NCI-H2081 (cell line): ENCODE measurements around the gene CTDSPL.
"Not testable (repeated sequence)": the region's sequence is repeated elsewhere in the genome, so short reads cannot be mapped to it uniquely, and the experiment has no call there.

Experiments used
- DNase-seq, 2 experiments: peaks; one replicate each; lab custom pipeline; 2025; lab: John Stamatoyannopoulos, UW

Gene CTDSPL

DNA sequence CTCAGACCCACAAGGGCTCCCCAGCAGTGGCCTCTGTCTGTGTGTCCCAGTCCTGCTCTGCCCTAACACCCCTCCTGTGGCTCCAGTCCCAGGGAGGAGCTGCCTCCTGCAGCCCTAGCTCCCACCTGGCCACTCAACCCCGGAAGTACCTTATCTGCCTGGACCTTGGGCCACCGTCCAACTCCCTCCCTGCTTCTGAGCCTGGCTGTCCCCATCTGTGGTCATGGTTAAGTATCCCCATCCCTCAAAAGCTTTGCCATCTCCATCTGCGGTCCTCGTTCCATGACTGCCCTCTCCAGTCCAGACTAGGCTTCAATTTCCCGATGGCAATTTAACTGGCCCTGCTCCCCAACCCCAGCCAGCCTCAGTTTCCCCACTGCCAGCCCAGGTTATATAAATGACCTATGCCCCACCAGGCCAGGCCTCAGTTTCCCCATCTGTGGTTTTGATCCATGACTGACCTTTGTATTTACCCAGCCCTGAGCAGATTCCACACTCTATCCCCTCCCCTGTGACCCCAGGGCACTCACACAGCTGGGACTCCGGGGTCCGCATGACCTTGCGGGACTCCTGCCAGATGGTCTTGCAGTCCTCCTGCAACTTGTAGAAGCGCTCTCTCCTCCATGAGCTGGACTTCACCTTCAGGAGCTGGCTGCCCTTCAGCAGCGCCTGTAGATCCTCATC lies 158.1 kb downstream of the CTDSPL start:
- DNase-seq, result no peak

DNA sequence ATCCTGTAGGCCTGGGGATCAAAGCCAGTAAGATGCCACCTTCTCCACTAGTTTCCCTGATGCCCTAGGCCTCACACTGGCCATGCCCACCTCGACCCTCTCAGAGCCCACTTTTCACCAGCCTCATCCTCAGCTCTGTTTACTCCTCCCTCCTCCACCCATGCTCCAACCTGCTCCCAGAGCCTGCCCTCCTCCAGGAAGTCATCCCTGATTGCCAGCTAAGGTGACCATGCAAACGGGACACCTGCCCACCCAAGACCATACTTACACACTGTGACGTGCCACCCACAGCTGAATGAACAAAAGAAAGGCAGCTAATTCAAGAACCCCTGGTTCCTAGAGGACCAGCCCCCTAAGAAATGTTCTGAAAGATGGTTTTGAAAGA lies 158.7 kb downstream of the CTDSPL start:
- no peak for DNase-seq

DNA sequence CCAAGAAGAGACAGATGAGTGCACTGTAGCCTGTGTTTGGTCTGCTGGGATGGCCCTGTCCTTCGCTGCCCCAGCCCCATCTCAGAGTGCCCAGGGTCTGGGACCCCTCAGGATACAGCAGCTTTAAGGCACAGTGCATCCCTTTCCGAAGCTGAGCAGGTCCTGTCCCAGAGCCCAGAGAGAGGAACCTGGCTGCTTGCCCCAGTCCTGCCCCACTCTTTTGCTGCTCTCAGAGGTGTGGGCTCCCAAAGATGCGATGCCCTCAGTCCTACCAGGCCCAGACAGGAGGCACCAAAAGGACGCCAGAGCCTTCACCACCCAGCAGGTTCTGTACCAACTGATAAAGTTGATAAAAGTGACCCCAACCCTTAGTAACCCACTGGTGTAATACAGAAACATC lies 159.5 kb downstream of the CTDSPL start:
- DNase-seq, result no peak

DNA sequence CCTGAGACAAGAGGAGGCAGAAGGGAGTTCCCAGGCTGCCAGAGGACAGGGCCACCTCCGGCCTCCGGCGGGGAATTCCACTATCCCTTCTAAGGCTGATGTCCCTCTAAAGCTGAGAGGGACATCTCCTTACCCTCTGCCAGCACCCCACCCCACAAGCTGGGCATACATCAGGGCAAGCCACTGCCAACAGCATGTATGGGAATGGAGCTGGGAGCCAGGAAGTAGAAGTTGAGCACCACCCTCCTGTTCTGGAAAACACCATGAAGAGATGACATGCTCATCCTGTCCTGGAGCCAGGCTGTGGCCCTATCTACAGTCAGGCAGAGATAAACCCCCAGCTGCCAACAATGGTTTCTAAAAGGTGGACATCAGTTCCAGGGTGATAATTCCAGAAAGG lies 160.6 kb downstream of the CTDSPL start:
- no peak for DNase-seq

DNA sequence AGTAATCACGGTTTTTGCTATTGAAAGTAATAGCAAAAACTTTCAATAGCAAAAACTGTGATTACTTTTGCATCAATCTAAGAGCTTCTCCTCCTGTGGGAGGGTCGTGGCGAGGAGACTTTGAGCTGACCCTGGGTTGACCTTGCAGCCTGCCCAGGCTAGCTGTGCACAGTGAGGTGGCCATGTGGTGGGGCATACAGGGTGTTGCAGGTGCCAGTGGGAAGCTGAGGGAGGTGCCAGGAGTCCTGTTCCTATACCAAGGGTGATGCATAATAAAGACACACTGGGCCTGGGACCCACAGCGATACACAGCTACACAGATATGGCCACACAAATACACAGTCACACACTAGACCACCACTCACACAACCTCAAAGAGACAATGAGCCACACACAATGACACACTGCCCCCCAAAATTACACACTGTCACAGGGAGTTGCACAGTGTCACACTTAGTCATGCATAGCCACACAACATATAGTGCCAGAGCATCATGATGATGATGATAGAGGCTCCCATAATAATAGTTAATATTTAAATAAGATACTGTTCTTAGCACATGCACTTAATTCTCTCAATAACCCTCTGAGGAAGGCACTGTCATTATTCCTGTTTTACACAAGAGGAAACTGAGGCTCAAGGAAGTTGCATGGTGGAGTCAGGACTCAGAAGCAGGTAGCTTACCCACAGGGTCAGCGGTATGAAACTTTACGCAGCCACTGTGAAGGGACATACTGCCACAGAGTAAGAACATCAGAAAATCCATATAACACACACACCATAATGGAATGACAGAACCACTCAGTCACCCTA lies 161.4 kb downstream of the CTDSPL start:
- no peak for DNase-seq

DNA sequence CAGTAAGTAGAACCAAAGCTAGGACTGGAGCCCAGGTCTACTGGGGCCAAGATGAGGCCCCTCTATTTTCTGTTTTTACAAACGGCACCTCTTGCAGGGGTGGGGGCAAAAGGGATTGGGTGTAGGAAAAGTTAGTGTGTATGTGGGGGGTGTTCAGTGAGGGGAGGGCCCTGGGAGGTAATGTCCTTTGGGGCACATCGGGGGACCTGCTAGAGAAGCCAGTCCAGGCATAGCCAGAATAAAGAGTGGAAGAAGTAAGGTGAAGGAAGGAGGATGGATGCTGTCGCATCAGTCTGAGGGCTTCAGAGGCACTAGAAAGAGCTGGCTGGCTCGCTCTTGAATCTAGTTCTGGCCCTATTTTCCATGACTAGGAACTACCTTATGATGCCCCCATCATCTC lies 165.2 kb downstream of the CTDSPL start:
- no peak for DNase-seq

DNA sequence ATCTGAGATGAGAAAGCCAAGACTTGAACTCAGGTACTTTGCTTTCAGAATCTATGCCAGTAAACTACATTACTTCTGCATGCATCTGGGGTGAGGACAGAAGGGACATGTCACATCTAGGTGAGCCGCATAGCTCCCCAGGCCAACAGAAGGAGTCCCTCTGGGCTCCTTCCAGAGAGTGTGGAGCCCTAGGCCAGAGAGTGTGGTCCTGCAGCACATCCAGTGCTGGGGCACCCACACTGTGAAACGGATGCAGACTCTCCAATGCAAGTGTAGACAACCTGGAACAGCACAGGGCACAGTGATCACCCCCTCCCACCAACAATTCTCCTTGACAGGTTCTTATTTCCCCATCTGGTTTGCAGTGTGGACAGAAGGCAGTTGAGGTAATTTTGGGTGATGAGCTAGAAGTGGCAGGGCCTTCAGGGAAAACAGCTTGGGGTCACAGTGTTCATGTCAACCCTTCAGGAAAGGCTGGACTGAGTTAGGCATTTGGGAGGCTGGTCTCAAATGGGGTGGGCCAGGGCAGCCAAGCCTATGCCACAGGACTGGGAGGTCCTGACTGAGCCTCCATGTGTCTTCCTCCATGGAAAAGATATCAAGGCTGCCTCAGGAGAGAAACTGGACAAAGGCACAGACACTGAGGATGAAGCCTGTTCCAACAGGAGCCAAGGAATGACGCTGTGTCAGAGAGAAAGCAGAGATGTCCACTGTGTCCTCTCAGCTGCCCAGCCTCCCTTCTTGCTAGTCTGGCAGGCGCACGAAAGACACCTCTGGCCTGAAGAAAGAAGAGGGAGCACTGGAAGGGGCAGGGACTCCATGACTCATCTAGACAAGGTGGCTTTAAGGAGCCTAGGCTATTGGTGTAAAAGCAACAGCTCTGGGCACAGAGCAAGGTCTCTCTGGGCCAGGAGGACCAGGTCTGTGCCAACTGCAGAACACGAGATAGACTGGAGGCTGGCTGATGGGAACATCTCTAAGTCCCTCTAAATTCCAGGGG lies 166.1 kb downstream of the CTDSPL start:
- no peak for DNase-seq

DNA sequence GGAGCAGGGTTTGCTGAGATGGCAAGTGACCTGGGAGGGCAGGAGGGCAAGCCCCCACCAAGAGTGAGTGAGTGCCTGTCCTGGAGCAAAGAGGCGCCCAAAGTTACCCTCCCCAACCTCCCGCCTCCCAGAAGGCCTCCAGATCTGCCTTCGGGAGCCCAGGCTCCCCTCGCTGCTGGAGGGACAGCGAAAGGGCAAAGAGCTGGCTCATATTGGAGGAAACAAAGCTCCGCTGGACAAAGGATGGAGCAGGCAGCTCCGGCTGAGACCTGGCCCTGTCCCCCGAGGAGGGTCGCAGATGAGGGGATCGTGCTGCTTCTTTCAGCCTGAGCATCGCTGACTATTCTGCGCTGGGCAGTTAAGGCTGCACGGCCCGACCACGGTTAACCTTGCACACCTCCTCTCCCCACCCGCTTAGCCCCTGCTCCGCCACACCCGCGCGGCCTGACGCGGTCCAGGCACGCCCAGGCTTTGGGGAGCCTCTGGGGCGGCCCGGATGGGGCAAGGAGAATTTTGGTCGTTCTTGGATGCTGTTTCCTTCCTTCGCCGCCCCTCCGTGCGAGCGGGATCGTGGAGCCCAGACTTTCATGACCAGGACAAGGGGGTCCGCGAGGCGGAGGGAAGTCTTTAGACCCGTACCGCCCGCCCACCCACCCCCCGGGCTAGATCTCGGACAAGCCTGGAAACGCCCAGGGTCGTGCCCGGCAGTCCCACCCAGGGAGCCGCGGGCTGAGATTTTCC lies 167.1 kb downstream of the CTDSPL start:
- no peak for DNase-seq

DNA sequence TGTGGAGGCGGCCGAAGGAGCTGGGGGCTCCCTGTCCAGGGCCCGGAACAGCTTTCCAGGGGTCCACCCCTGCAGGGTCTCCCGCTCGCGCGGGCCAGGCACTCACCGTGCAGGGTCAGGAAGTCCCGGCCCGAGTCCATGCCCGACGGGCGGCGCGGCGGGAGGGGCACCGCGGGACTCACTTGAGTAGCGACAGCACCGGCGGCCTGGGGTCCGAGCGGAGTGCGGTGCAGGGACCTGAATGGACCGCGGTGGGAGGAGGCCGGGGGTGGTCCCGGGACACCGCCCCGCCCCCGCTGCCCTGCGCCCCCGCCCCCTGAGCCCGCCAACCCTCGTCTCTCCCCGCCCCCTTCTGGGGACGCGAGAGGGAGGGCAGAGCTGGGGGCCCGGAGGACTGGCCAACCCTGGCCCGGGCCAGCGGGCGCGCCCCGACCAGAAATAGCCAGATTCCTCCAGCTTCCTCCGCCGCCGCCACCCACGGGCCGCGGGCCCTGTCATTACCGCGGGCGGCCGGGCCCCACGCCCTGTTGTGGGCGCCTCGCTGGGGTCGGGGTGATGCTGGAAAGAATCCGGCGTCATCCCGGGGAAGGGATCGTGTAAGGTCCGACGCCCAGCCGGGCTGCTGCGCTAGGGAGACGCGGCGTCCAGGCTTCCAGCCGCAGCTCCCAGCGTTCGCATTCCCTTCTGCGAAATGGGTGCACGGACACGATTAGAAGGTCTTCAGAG lies 167.9 kb downstream of the CTDSPL start, which contains the start of gene PLCD1:
Gene PLCD1 (minus strand): TSS at position 243 of the 726 bp plus-strand sequence. CDS start 103 bp downstream, at position 140.
- no peak for DNase-seq

DNA sequence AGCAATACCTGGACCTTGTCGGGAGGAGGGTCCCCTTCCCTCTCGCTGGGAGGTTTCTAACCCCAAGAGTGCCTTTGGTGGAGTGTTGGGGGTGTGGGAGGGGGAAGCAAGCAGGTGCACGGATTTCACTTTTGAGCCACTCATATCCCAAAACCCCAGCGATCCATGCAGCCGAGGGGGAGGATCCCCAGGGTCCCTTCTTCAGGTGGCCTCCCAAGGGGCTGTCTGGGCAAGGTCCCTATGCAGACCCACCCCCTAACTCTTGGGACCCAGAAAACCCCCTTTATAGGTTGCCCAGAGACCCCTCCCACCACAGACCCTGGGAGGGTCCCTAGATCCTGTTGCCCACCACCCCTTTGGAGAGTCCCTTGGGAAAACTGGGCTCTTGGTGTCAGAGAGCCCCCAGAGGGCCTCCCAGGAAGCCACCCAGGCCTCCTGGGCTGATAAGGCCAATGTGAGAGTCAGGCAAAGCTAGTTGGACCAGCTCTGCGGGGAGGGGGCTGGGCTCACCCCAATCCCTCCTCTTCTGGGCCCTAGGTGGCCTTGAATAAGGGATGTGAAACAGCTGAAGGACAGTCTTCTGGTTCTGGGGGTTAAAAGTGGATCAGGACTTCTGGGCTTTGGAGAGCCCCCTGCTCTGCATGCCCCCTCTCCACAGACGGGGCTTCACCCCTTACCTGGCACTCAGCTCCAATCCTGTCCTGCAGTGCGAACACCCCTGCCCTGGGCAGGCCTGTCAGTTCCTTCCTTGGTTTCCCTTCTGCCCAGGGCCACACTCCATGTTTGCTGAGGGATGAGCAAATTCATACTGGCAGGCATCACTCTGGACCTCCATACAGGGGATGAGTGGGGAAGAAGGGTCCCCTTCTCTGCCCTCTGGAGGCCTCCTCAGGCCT lies 168.7 kb downstream of the CTDSPL start:
- no peak for DNase-seq

DNA sequence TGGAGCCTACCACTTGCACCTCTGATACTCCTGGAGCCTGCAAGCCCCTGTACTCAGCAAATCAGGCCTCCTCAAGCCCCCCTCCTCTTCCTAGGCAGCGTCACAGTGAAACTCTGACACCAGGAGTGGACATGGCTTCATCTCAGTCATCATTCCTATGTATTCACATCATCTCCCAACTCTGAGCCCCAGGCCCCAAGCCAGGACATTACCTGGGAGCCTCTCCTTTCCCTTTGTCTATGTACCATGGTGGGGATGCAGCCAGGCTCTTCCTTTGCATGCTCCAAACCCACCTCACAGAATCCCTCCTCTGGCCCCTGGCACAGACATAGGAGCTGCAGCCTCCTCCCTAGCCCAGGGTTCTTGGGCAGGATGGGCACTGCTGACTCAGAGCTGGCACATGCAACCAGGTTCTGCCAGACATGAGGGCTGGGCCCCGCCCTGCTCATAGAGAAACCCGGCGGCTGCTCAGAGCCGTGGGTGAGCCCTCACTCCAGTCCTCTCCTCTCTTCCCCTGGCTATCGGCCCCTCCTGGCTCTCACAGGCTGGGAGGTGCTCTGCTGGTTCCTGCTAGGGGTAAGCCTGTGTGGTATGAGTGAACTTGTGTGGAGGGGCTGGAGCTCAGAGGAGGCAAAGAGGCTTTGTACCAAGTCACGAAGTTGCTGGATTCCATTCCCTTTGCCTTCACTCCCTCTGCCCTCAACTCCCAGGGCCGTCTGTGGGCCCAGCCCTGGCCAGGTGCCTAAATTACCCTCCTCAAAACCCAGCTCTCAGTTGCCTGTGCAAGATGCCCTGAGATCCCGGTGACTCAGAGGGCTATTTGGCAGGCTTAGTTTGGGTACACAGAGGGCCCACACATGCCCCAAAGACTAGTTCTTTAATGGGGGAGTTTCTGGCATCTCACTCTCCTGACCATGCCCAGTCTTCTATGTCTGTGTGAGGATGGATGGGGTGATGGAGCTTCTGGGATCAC lies 169.6 kb downstream of the CTDSPL start:
- DNase-seq, result no peak

DNA sequence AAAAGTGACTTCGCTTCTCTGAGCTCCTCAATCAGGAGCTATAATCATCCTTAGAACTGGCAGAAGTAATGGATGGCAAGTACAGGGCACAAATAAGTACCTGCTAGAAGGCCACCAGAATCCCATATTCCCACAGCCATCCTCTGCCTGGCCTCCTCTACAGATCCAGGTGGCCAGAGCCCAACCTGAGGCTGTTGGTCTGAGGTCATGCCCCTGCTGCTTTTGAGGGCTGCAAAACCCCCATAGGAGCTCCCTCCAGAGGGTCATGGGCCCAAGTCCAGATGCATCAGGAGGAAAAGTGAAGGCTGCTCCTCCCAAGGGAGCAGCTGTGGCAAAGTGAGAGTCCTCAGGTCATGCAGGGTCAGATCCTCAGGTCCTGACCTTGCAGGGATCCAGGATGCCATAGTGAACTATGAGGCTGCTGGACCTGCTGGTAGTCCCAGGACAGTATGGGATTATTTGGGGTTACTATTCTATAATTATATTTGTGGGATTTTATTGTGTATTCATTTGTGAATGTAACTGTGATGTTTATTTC lies 170.7 kb downstream of the CTDSPL start:
- no peak for DNase-seq

DNA sequence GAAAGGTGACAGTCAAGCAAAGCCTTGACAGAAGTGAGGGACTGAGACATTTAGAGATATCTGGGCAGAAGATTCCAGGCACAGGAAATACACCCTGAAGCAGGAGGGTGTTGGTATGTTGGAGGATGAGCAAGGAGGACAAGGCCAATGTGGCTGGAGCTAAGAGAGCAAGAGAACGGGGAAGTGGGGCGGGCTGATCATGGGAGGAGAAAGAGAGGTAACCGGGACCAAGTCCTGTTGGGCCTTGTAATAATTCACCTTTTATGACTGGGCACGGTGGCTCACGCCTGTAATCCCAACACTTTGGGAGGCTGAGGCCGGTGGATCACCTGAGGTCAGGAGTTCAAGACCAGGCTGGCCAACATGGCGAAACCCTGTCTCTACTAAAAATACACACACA lies 171.9 kb downstream of the CTDSPL start:
- not testable (repeated sequence) for DNase-seq
